HL-60 (cell line): ENCODE measurements around the gene SPSB4.

Experiments used
- CTCF ChIP-seq: IDR thresholded peaks from one replicate; pipeline ENCODE4 v1.5.1; 2011; ENCODE audit warnings: low read length, control low read depth, inconsistent platforms; ENCODE audit not compliant: insufficient read depth
- GABPA ChIP-seq: IDR thresholded peaks from 2 replicates; pipeline ENCODE4 v1.6.1; 2012; ENCODE audit warnings: low read depth
- POLR2AphosphoS5 ChIP-seq: IDR thresholded peaks from 2 replicates; pipeline ENCODE4 v1.6.1; 2012; ENCODE audit warnings: low read depth
- TF ChIP-seq, protein P1 (sequence below): IDR thresholded peaks from 2 replicates; pipeline ENCODE4 v1.6.1; 2012; ENCODE audit warnings: low read depth; ENCODE audit not compliant: insufficient replicate concordance

GRCh38 chr3:141085343-141086070 is 34.4 kb downstream of the SPSB4 start:
- TF ChIP-seq CTCF, result no peak
- TF ChIP-seq, protein P1, sequence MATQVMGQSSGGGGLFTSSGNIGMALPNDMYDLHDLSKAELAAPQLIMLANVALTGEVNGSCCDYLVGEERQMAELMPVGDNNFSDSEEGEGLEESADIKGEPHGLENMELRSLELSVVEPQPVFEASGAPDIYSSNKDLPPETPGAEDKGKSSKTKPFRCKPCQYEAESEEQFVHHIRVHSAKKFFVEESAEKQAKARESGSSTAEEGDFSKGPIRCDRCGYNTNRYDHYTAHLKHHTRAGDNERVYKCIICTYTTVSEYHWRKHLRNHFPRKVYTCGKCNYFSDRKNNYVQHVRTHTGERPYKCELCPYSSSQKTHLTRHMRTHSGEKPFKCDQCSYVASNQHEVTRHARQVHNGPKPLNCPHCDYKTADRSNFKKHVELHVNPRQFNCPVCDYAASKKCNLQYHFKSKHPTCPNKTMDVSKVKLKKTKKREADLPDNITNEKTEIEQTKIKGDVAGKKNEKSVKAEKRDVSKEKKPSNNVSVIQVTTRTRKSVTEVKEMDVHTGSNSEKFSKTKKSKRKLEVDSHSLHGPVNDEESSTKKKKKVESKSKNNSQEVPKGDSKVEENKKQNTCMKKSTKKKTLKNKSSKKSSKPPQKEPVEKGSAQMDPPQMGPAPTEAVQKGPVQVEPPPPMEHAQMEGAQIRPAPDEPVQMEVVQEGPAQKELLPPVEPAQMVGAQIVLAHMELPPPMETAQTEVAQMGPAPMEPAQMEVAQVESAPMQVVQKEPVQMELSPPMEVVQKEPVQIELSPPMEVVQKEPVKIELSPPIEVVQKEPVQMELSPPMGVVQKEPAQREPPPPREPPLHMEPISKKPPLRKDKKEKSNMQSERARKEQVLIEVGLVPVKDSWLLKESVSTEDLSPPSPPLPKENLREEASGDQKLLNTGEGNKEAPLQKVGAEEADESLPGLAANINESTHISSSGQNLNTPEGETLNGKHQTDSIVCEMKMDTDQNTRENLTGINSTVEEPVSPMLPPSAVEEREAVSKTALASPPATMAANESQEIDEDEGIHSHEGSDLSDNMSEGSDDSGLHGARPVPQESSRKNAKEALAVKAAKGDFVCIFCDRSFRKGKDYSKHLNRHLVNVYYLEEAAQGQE, result no peak
- TF ChIP-seq POLR2AphosphoS5, result no peak
- no peak for TF ChIP-seq GABPA
